CD4-positive, alpha-beta T cell treated with Interleukin-4 for 1 hour (primary cell): ENCODE data around the gene SSBP2.

ENCODE experiments used
- DNase-seq, 2 donors: peaks; one replicate each; pipeline ENCODE4 v3.0.0-alpha.2; 2020 to 2022

The SSBP2 gene

DNA sequence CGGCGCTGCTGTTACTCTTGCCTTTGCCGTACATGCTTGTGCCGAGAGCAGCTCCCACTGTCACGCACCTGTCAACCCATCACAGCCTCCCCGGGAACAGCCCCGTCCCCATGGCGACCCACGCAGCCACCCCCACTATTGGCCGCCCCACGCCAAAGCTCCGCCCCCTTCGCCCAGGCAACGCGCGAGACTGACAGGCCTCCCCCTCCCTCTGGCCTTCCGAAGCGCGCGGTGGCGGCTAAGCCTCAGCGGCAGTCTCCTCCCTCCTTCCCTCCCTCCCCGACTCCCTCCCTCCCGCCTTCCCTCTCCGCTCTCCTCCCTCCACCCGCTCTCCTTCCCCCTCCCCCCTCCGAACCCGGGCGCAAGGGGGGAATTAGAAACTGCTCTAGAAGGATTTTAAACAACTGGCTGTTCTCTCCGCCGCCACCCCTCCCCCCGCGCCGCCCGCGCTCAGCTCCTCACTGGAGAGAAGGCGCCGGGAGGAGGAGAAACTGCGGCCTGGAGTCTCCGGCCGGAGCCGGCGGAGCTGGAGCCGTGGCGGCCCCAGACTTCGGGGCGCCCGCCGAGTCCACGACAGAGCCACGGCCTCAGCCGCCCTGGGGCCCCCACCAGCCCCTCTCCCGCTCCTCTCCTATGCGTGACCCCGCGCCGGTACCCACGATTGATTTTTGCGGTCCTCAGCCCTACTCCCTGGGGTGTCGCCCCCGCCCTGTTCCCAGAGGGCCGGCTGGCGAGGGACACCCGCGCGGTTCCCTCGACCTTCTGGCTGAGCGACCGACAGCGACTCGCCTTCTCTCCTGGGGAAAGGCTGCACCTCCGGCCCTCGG lies at the start of gene SSBP2:
SSBP2 (minus strand) TSS at position 89 of the 827 bp plus-strand sequence; CDS start at position 34, 55 bp downstream.
- DNase-seq, result peak; percentile 99

DNA sequence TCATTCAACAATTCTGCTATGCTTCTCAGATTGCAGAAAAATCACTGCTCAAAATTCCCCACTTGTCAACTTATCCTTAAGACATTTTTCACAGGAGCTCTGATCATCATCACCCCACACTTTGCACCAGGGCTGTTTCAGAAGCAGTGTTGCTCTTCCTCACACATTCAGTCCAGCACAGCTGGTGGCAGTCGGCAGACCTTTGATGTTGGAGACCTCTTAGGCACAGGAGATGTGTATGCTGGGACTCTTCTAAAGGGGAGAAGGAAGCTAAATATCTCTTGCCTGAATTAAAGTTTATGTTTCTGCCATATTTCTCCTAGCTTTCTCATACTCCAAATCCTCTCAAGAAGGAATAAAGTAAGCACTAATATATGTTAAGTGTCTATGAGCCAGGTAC lies 44.8 kb upstream of the SSBP2 start:
- no peak for DNase-seq

DNA sequence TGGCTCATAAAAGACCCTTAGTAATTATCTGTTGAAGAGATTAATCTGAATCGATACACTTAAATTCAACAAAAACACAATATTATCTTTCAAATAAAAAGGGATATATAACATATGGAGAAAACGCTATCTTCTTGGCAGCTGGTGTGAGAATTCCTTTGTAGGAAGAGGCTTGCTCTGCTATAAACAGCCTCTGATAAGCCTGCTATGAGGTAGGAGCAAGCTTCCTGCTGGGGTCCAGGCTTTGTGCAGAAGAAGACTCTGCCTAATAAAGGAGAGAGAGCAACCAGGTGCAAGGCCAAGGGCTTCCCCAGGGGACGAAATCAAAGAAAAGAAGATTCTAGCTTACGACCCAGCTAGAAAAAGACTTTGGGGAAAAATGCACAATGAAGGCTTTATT lies 43.3 kb upstream of the SSBP2 start:
- DNase-seq, result no peak

DNA sequence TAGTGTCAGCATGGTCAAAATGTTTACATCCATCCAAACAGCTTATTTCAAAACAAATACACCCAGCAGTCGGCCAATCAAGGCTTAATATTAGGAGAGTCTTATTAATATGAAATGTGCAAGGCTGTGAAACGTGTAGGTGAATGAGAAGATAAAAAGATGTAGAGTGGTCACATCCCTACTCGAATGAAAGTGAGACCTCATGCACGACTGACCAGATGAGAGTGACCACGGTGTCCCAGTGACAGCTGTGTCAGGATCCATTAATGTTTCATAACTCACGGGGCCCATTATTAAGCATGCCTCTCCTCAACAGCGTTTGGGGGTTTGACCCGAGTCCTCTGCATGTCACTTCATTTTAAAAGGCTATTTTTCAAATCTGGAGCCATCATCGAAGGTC lies 39.4 kb upstream of the SSBP2 start:
- DNase-seq, result no peak

DNA sequence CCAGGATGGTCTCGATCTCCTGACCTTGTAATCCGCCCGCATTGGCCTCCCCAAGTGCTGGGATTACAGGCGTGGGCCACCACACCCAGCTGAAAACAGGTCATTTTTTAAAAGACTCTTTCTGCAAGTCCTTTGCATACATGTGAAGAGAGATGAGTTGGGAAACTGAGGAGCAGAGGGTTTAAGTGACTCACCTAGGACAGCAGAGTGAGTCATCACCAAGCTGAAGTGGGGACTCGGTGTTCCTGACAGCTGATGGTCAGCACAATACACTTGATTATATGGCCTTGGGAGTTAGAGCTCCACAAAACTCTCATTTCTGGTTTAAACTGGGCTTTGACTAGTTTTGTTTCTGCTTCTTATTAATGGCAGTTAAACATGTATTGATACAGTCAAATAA lies 38.1 kb upstream of the SSBP2 start:
- DNase-seq, result no peak

DNA sequence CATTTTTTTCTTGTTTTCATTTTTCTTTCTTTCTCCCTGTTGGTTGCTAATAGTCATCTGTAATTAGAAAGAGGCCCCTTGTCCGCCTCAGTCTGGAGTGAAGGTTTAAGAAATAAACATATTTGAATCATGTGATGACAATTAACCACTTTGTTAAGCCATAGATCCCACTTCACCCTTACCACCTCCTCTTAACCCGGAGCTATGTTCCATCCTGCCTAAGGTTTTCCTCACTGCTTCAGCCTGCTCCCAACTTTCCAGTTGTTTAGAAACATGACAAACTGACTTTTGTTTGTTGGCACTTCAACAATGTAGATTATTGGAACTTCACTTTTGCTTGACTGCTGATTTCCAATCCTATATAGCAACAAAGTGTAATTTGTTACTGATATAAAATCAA lies 37.4 kb upstream of the SSBP2 start:
- no peak for DNase-seq

DNA sequence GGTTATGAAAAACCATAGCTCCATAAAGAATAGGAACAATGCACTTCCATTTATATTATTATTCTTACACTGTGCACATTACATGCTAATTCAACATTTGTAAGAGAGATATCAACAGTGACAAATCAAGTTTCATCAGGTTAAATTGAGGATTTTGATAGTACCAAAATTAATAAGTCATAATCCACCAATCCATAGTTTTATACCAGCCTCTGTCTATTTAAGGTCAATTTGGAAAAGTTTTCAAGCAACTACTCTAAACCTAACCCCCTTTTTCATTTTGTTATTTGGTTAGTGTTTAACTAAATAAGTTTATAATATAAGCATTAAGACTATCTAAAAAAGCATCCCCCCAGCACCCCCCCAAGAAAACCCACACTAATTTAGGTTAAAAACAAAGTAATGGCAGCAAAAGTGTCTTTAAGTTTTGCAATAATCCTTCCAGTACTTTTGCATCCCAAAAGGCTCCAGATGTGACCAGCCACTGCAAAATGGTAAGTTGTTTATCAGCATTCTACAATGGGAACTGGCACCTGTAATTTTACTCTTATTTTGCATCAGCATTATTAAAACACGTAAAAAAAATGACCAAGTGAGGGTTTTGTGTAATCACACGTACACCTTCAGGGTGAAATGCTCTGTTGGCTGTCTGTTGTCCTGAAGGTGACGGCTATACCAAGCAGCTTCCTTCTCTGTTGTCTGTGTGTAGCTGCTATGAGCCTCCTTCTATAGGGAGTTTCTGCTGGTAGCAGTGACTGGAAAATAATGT lies 36.8 kb upstream of the SSBP2 start:
- DNase-seq, result no peak

DNA sequence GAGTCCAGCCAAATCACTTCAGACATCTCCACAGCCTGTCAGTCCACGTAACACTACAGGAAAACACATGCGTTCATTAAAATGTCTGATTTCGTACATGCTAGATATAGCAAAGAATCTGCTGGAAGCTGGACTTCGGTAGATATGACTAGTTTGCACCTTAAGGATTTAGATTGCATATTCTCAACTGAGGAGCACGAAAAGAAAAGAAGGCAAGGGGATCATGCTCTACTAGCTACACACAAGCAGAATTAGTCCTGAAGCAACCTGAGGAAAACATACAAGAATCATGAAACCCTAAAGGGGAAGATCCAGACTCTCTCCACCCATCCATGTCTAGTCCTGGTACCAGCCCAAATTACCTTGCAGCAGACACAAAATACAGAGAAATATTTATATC lies 36.1 kb upstream of the SSBP2 start:
- no peak for DNase-seq

DNA sequence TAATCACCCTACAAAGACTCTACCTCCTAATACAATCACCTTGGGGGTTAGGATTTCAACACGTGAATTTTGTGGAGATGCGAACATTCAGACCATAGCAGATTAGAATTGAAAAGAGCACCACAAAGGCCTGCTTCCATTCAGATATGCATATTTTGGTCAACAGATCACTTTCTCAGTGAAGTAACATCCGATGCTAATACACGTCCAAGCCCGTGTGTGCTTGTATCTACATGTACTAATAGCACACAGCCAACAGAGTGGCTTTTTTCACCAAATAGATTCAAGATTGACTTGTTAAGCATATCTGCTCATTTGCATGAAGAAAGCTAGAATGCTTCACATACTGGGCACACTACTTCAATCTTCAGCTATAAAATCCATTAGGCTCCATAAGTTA lies 35.6 kb upstream of the SSBP2 start:
- DNase-seq, result no peak

DNA sequence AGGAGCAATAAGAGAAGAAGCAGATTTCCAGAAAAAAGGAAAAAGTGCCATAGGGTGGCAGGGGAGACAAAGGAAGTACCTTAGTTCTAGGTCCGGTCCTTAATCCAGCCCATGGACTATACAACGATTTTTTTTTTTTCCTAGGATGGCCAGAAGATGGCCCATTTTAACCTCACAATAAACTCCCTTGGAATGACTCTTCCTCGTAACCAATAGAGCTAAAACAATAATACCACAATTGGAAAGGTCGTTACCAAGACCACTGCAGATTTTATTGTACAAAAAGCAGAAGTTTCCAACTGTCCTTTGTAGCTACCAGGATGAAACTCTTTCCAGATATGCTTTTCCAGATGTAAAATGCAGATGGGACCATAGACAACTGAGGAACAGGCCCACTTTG lies 34.4 kb upstream of the SSBP2 start:
- DNase-seq, result no peak

DNA sequence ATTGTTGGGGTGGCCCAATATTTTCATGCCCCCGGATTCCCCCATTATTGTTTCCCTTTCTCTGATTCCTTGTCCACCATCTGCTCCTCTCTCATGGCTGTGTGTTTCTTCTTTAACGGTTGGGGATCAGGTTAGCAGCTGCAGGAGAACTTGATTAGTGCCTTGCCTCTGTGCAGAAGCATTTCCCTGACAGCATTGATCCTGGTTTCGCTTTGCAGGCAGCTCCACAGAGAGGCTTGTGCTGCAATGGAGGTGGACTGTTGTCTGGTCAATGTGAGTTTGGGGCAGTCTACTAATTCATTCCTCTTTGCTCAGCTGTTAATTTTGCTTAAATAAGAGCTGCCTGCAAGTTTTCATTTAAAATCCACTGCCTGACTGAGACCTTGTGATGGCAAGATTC lies 32.5 kb upstream of the SSBP2 start:
- DNase-seq, result no peak

DNA sequence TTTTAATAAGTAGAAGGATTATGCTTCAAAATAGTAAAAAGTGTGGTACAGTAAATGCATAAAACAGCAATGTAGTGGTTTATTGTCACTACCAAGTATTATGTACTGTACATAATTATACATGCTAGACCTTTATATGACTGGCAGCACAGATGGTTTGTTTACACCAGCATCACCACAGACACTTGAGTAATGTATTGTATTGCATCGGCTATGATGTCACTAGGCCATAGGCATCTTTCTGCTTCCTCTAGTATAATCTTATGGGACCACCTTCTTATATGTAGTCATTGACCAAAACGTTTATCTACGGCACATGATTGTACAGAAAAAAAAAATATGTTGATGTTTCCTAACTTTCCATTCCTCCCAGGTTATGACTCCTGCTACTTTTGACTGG lies 31.9 kb upstream of the SSBP2 start:
- no peak for DNase-seq

DNA sequence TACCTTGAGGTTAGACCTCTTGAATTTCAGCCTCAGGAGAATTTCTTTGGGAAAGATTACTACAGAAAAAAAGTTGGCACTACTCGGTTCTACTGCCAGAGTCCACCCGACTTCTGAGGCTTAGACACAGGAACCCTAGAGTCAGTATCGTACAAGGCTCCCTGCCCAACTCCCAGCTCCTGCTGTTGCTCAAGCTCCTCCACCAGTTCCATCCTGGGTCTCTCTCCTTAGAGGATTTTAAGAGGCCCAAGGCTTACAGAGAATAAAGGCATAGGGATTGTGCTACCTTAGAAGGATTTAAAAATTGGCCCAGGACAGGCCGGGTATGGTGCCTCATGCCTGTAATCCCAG lies 29.0 kb upstream of the SSBP2 start:
- peak in 1 of 2 donors; percentile 3 for DNase-seq

DNA sequence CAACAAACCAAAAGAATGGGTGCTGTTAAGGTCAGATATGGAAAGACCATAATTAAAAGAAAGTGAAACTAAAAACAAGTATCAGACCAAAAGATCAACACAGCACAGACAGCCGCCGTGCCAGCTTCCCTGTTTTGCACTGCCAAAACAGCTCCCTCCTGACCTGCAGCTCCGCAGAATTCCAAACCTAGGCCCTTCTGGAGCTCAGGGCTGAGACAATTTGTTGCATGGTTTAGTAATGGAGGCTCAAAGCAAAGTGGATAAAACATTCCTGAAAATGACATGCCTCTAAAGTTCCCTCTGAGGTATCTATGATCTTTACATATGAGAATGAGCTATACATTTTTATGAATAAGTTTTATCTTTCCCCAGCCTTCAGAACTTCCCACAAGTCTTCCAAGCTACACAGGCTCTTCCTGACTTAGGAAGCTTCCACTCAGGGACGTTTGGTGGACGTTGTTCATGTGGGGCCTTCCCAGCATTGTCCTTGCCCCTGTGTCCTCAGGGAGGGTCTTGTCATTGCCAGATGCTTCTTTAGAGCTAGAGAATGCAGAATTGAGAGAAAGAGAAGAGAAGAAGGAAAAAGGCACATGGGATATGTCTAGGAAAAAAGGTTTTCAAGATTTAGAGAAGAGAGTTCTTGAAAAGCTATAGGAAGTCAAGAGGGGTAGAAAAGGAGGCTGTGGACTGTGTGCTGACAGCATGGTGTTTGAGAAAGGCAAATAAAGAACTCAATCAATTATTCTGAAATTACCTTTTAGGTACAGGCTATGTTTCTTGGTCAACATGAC lies 28.4 kb upstream of the SSBP2 start:
- peak; percentile 44 to 49 for DNase-seq

DNA sequence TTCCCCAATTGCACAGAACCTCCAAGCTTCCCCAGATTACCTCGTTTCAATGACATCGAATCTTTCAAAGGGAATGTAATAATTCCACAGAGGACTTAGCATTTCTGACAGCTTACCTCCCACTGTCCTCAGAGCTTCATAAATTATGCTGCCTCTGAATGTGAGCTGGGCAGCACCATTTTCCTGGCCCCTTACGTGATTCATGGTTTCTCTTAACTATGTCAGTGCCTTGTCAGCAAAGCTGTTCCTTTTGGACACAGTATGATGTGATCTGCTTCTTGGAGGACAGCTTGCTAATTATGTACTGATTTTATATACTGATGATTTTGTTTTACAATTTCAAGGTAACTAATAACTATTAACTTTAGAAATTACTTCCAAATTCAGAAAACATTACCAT lies 27.7 kb upstream of the SSBP2 start:
- no peak for DNase-seq

DNA sequence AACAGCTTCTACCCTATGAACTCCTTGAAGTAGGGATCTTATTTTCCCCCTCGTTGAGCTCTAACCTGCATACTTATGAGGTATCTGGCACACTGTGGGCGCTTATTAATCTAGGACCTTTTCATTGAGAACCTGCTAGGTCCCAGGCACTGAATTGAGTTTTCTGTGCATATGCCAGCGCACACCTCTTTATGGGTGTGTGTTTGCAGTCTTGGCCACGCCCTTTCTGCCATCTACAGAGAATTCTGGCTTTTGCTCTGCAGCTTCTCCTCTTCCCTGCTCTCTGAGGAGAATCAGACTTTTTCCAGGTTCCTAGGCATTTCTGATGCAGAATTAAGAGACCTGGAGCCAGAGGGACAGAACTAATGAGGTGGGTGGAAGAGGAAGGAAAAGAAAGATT lies 25.4 kb upstream of the SSBP2 start:
- no peak for DNase-seq

DNA sequence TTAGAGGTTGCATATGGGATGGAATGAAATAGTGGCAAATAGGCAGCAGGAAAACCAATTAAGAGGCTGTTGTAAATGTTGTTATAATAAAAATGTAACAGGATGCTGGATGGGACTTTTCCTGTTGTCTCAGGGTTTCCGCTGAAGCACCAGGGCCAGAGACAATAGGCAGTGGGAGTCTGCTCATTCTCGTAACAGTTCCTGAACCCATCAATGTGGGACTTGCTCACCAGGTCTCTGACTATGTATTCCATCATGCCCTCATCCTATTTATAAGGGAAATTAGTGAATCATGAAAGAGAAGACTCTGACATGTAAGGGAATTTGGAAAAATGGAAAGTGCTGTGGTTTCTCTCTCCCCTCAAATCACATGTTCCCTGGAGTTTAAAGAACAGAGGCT lies 23.5 kb upstream of the SSBP2 start:
- DNase-seq, result no peak

DNA sequence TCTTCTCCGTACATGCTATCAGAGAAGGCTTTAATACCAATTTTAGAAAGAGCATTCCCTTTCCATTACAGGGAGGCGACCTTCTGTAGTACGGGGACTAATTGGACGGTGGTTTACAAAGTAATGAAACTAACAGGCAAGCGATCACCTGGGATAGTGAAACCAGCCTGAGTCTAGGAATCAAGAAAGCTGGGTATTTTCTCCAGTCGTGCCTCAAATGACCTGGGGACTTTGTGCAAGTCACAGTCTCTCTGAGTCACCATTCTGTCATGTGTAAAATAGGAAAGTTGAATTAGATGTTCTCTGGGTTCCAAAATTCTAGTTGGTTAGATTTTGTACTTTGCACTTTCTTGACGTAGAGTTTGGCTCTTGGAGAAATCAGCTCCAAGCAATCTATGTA lies 22.7 kb upstream of the SSBP2 start:
- DNase-seq, result no peak

DNA sequence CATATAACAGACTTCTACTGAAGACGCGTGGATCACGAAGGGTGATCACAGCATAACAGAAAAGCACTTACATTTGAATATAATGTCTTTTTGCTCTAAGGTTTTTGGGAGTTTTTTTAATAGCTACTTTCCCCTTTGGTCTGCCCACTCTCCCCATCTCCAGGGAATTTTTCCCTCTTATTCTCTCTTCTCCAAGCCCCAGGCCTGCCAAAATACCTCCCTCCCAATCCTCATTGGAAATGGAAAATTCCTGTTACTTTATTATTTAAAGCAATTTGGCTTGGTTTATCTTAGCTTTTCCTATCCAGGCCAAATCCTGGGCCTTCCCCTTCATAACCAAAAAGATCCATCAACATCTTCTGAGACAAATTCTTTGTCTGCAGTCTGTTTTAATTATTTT lies 22.3 kb upstream of the SSBP2 start:
- DNase-seq, result no peak

DNA sequence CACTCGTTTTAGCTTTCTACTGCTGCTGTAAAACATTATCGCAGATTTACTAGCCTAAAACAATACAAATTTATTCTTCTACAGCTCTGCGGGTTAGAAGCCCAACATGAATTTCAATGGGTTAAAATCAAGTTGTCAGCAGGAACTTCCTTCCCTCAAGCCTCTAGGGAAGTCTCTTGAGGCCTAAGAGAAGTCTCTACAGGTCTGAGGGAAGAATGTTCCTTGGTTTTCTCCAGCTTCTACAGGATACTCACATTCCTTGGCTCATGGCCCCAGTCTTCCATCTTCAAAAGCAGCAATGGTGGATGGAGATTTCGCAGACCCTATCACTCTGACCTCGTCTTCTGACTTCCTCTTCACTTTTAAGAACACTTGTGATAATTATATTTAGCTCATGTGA lies 21.6 kb upstream of the SSBP2 start:
- no peak for DNase-seq

DNA sequence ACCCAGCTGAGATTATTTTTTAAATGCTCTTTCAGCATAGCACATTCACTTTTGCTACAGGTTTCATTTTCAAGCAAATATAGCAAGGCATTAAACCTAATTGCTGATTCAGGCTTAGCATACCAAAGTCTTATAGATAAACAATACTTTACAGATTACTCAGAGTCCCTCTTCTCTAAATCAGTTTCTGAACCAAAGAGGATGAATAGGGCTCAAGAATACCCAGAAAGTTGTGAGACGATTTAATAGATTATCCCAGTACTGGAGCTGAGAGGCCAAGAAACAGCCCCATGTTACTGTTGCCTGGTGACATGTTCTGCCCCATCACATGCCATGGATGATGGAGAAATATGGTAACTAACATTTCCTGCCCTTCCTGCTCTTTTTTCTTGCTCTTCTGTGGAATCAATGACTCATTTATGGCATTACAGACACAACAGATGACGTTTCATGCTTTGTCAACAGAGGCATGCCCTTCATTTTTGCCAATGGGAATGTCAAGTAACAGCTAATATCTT lies 18.1 kb upstream of the SSBP2 start:
- DNase-seq, result no peak

DNA sequence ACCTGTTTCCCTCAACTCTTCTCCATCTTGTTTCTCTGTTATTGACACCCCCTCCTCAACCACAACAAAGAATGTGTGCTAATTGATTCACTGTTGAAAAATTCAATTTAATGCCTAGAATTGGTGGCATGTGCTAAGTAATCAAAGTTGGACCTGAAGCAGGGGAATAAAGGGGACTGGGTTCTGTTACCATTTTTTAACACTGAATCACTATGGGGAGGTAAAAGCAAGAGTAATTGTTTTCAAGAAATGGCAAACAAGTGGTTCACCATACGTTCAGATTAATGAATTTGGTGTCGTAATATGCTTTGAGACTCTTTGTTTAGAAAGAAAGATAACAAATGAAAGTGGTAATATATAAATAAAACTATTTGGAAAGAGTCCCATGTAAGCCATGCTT lies 17.0 kb upstream of the SSBP2 start:
- no peak for DNase-seq

DNA sequence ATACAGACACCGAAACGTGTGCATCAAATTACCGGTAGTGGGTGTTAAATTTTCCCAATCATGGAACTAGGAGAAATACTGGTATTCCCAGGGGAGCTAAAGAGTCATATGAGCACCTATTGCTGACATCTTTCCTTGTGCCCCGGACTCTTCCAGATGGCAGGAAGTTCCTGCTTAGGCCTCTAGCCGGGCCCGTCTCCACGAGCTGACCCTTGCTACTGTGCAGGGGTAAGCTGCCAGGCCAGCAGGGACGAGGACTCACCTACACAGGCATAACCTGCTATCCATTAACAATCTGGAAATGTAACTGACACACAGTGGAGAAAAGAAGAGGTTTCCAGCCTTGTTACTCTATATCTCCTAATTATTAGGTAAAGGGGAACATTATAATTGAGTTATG lies 16.2 kb upstream of the SSBP2 start:
- no peak for DNase-seq

DNA sequence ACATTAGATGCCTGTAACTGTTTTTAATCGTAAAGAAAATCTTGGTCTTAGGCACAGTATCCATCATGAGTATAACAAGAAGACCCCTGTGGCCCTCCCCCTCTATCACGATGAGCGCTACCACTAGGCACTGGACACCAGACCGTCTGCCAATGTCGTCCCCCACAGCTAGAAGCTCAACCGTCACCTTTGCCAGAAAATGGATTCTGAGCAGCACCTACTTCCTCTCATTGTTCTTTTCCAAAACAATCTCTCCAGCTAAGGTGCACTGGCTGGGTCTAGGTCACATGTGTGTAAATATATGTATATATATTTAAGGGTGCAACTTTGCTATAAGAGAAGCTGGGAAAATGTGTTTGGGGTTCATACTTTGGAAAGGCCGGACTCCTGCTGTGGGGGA lies 15.7 kb upstream of the SSBP2 start:
- no peak for DNase-seq
